Tibial nerve (tissue), 4 donors: ENCODE data around the gene AURKA.

Experiments
- CTCF ChIP-seq, 5 experiments: fragments of 200-600 bp in 3 of 5; fragments of 450-650 bp in 2 of 5; sonication (generic) in 3 of 5; IDR thresholded peaks; one replicate each; pipeline ENCODE4 v1.5.1; 2016 to 2019; ENCODE audit warnings: antibody characterized with exemption in 5 of 5, mild to moderate bottlenecking in 3 of 5, moderate library complexity in 2 of 5
- EP300 ChIP-seq, 2 donors: sonication (generic); formaldehyde crosslinking; IDR thresholded peaks; one replicate each; pipeline ENCODE4 v1.6.1; 2017; ENCODE audit warnings: antibody characterized with exemption in 2 of 2, mild to moderate bottlenecking in 1 of 2
- POLR2A ChIP-seq, 2 donors: fragments of 450-650 bp; IDR thresholded peaks; one replicate each; pipeline ENCODE4 v1.6.1; 2017; ENCODE audit warnings: antibody characterized with exemption in 2 of 2, mild to moderate bottlenecking in 2 of 2, moderate library complexity in 2 of 2

- TF ChIP-seq CTCF (IDR thresholded peaks at IDR 0.05) (no peak), EP300 (IDR thresholded peaks at IDR 0.05) (no peak), POLR2A (IDR thresholded peaks at IDR 0.05) (no peak)
These were observed 37.5 kb upstream of the AURKA start for GRCh38 chr20:56429502-56429901.
